Activated naive CD4-positive, alpha-beta T cell treated with anti-CD3 and anti-CD28 coated beads for 36 hours (primary cell): ENCODE measurements around the gene ATRNL1. TPM values are rescaled to one million over a fixed set of nuclear protein-coding genes. Genes with fewer than 3 reads are reported as not detected.

Source experiments
- CTCF ChIA-PET: fragments of 350-600 bp; sonication (Branson Sonifier 250); formaldehyde crosslinking; loops from one replicate; lab custom pipeline; 2021; ENCODE audit warnings: antibody characterized with exemption; lab: Charles Lee
- DNase-seq: peaks from one replicate; pipeline ENCODE4 v3.0.0-alpha.2; 2020
- H3K27ac Mint-ChIP-seq: one replicate; pipeline ENCODE4 v1.8.0; 2021; ENCODE audit warnings: mild to moderate bottlenecking, mixed read lengths
- H3K27me3 Mint-ChIP-seq: one replicate; pipeline ENCODE4 v1.8.0; 2021; ENCODE audit warnings: low read depth, mixed read lengths
- H3K36me3 Mint-ChIP-seq: one replicate; pipeline ENCODE4 v1.8.0; 2021; ENCODE audit warnings: low read depth, mixed read lengths
- H3K4me1 Mint-ChIP-seq: one replicate; pipeline ENCODE4 v1.8.0; 2021; ENCODE audit warnings: low read depth, mixed read lengths
- H3K4me3 Mint-ChIP-seq: one replicate; pipeline ENCODE4 v1.8.0; 2021; ENCODE audit warnings: mild to moderate bottlenecking, moderate library complexity, mixed read lengths
- H3K9me3 Mint-ChIP-seq: one replicate; pipeline ENCODE4 v1.8.0; 2021; ENCODE audit warnings: mixed read lengths
- intact Hi-C: fragments of 100-400 bp; cut with micrococcal nuclease; formaldehyde crosslinking; loops from one replicate; pipeline ENCODE4 v1.15.1; 2023
- total RNA-seq, 2 experiments: library from RNA; stranded (reverse); gene quantifications; one replicate each; pipeline ENCODE4 v1.2.3, GENCODE V29; 2021

ATRNL1 gene
- total RNA-seq, 2 experiments from 2014 or later: not detected

GRCh38 chr10:115606086-115606485 lies 512.9 kb downstream of the ATRNL1 start:
- CTCF ChIA-PET: no interaction called here
- DNase-seq: no peak
- H3K27me3 Mint-ChIP-seq: no peaks in the 10 kb centered on the region
- no peak overlapping the region for H3K4me3 Mint-ChIP-seq
- no peak overlapping the region for H3K27ac Mint-ChIP-seq
- peaks cover 3% of the 10 kb centered on the region for H3K9me3 Mint-ChIP-seq
- intact Hi-C loops: no loop called here
- no peaks in the 10 kb centered on the region for H3K36me3 Mint-ChIP-seq
- H3K4me1 Mint-ChIP-seq: no peaks in the 10 kb centered on the region

- H3K4me3 Mint-ChIP-seq: no peak overlapping the region
- no peaks in the 10 kb centered on the region for H3K36me3 Mint-ChIP-seq
- intact Hi-C loops: no loop called here
- no peak for DNase-seq
- CTCF ChIA-PET: no interaction called here
- H3K27me3 Mint-ChIP-seq: no peaks in the 10 kb centered on the region
- H3K9me3 Mint-ChIP-seq: peaks cover 3% of the 10 kb centered on the region
- no peaks in the 10 kb centered on the region for H3K4me1 Mint-ChIP-seq
- H3K27ac Mint-ChIP-seq: no peak overlapping the region
Measured at GRCh38 chr10:115606741-115607140, 513.6 kb downstream of the ATRNL1 start.

- Mint-ChIP-seq H3K4me1 (no peaks in the 10 kb centered on the region), H3K27ac (no peak overlapping the region), H3K27me3 (no peaks in the 10 kb centered on the region), H3K36me3 (no peaks in the 10 kb centered on the region), H3K9me3 (peaks cover 6% of the 10 kb centered on the region), H3K4me3 (no peak overlapping the region)
- intact Hi-C loops: no loop called here
- CTCF ChIA-PET: no interaction called here
- DNase-seq: no peak
Measured at GRCh38 chr10:115624448-115624847, 531.3 kb downstream of the ATRNL1 start.

- Mint-ChIP-seq H3K27ac (no peak overlapping the region), H3K4me3 (no peak overlapping the region), H3K4me1 (no peaks in the 10 kb centered on the region), H3K27me3 (no peaks in the 10 kb centered on the region), H3K9me3 (peaks cover 4% of the 10 kb centered on the region), H3K36me3 (no peaks in the 10 kb centered on the region)
- intact Hi-C loops: no loop called here
- no peak for DNase-seq
- CTCF ChIA-PET: interaction anchor here (0.7 kb wide), 1 partner anchor 1457 kb away, joined by 4 read pairs; no protein-coding TSS in a partner anchor
Measured at GRCh38 chr10:115628616-115629015, 535.5 kb downstream of the ATRNL1 start.

- Mint-ChIP-seq H3K4me3 (no peak overlapping the region), H3K4me1 (no peaks in the 10 kb centered on the region), H3K27ac (no peak overlapping the region), H3K36me3 (no peaks in the 10 kb centered on the region), H3K9me3 (peaks cover 5% of the 10 kb centered on the region), H3K27me3 (no peaks in the 10 kb centered on the region)
- CTCF ChIA-PET: no interaction called here
- intact Hi-C loops: no loop called here
- DNase-seq: no peak
Measured at GRCh38 chr10:115638246-115638645, 545.1 kb downstream of the ATRNL1 start.

- H3K4me3 Mint-ChIP-seq: no peak overlapping the region
- no peaks in the 10 kb centered on the region for H3K4me1 Mint-ChIP-seq
- H3K27me3 Mint-ChIP-seq: no peaks in the 10 kb centered on the region
- no peaks in the 10 kb centered on the region for H3K36me3 Mint-ChIP-seq
- CTCF ChIA-PET: no interaction called here
- peaks cover 7% of the 10 kb centered on the region for H3K9me3 Mint-ChIP-seq
- H3K27ac Mint-ChIP-seq: no peak overlapping the region
- no peak for DNase-seq
- intact Hi-C loops: no loop called here
Measured at GRCh38 chr10:115649217-115649616, 556.1 kb downstream of the ATRNL1 start.

- Mint-ChIP-seq H3K27me3 (no peaks in the 10 kb centered on the region), H3K36me3 (no peaks in the 10 kb centered on the region), H3K4me3 (no peak overlapping the region), H3K4me1 (no peaks in the 10 kb centered on the region), H3K9me3 (peaks cover 4% of the 10 kb centered on the region), H3K27ac (no peak overlapping the region)
- intact Hi-C loops: no loop called here
- CTCF ChIA-PET: no interaction called here
- DNase-seq: no peak
Measured at GRCh38 chr10:115653473-115653872, 560.3 kb downstream of the ATRNL1 start.

GRCh38 chr10:115654961-115655360 lies 561.8 kb downstream of the ATRNL1 start:
- Mint-ChIP-seq H3K4me3 (no peak overlapping the region), H3K9me3 (peaks cover 1% of the 10 kb centered on the region), H3K27me3 (no peaks in the 10 kb centered on the region), H3K36me3 (no peaks in the 10 kb centered on the region), H3K27ac (no peak overlapping the region), H3K4me1 (no peaks in the 10 kb centered on the region)
- intact Hi-C loops: no loop called here
- CTCF ChIA-PET: no interaction called here
- no peak for DNase-seq

GRCh38 chr10:115657161-115657860 lies 564.1 kb downstream of the ATRNL1 start:
- peaks cover 1% of the 10 kb centered on the region for H3K9me3 Mint-ChIP-seq
- H3K4me3 Mint-ChIP-seq: no peak overlapping the region
- H3K27me3 Mint-ChIP-seq: no peaks in the 10 kb centered on the region
- H3K4me1 Mint-ChIP-seq: no peaks in the 10 kb centered on the region
- H3K27ac Mint-ChIP-seq: no peak overlapping the region
- intact Hi-C loops: no loop called here
- CTCF ChIA-PET: no interaction called here
- no peak for DNase-seq
- H3K36me3 Mint-ChIP-seq: no peaks in the 10 kb centered on the region

- DNase-seq: no peak
- Mint-ChIP-seq H3K4me1 (no peaks in the 10 kb centered on the region), H3K9me3 (peaks cover 3% of the 10 kb centered on the region), H3K36me3 (no peaks in the 10 kb centered on the region), H3K4me3 (no peak overlapping the region), H3K27ac (no peak overlapping the region), H3K27me3 (no peaks in the 10 kb centered on the region)
- intact Hi-C loops: no loop called here
- CTCF ChIA-PET: no interaction called here
Measured at GRCh38 chr10:115659616-115660015, 566.5 kb downstream of the ATRNL1 start.

- H3K36me3 Mint-ChIP-seq: no peaks in the 10 kb centered on the region
- H3K27ac Mint-ChIP-seq: no peak overlapping the region
- no peak overlapping the region for H3K4me3 Mint-ChIP-seq
- intact Hi-C loops: no loop called here
- H3K9me3 Mint-ChIP-seq: peaks cover 3% of the 10 kb centered on the region
- no peaks in the 10 kb centered on the region for H3K27me3 Mint-ChIP-seq
- DNase-seq: no peak
- H3K4me1 Mint-ChIP-seq: no peaks in the 10 kb centered on the region
- CTCF ChIA-PET: no interaction called here
Measured at GRCh38 chr10:115660391-115660790, 567.2 kb downstream of the ATRNL1 start.

- CTCF ChIA-PET: no interaction called here
- intact Hi-C loops: no loop called here
- Mint-ChIP-seq H3K27me3 (no peaks in the 10 kb centered on the region), H3K4me3 (no peak overlapping the region), H3K4me1 (no peaks in the 10 kb centered on the region), H3K27ac (no peak overlapping the region), H3K36me3 (no peaks in the 10 kb centered on the region), H3K9me3 (peaks cover 3% of the 10 kb centered on the region)
- DNase-seq: no peak
Measured at GRCh38 chr10:115662422-115662821, 569.3 kb downstream of the ATRNL1 start.

- CTCF ChIA-PET: interaction anchor here (0.6 kb wide), 1 partner anchor 1417 kb away, joined by 3 read pairs; no protein-coding TSS in a partner anchor
- DNase-seq: no peak
- Mint-ChIP-seq H3K9me3 (peaks cover 3% of the 10 kb centered on the region), H3K4me1 (no peaks in the 10 kb centered on the region), H3K4me3 (no peak overlapping the region), H3K27ac (no peak overlapping the region), H3K27me3 (no peaks in the 10 kb centered on the region), H3K36me3 (no peaks in the 10 kb centered on the region)
- intact Hi-C loops: no loop called here
Measured at GRCh38 chr10:115665549-115665948, 572.4 kb downstream of the ATRNL1 start.
